ENCODE data around the gene CDT1. TPM values are rescaled to one million over a fixed set of nuclear protein-coding genes. Genes with fewer than 3 reads are reported as not detected.
"Not testable (repeated sequence)": the region's sequence is repeated elsewhere in the genome, so short reads cannot be mapped to it uniquely, and the experiment has no call there.

Gene CDT1
- total RNA-seq, 4 donors from 2014 or later = 0.17 to 1.4 (median 0.34) TPM; not detected in 1

DNA sequence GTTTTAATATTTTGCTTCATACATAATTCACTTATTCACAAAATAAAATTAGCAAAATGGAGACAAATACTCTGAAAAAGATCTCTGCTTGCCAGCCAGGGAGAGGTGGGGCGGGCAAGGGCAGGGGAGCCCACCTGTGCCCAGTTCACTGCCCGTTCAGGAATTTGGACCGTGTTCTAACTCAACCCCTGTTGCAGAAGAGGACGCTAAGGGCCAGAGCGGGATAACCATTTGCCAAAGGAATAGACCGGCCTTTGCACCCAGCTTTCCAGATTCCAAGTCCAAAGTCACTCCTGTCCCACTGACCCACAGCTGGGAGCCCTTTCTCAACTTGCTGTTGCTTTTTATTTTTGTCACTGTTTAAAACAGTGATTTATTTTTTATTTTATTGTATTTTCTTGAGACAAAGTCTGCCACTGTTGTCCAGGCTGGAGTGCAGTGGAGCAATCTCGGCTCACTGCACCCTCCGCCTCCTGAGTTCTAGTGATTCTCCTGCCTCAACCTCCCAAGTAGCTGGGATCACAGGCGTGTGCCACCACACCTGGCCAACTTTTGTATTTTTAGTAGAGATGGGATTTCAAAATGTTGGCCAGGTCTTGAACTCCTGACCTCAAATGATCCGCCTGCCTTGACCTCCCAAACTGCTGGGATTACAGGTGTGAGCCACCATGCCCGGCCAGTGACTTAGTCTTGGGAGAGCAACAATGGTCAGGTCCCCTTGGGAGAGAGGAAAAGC lies 15.8 kb upstream of the CDT1 start:
- intact Hi-C loops (cut with DNase I) = no loop called here
- no peak for DNase-seq (ENCODE audit: extremely low spot score)
- Histone ChIP-seq H3K4me1 (peaks cover 16 to 40% (median 29%) of the 10 kb centered on the region in 4 donors), H3K27me3 (peaks cover 0 to 22% (median 0%) of the 10 kb centered on the region in 4 donors), H3K9me3 (no peaks in the 10 kb centered on the region), H3K4me3 (no peak overlapping the region), H3K36me3 (no peaks in the 10 kb centered on the region), H3K27ac (replicated peaks in 1 of 4) (no peak overlapping the region)
- TF ChIP-seq POLR2A (IDR thresholded peaks at IDR 0.05; ENCODE audit: low read depth) = no peak
- no peak for TF ChIP-seq POLR2AphosphoS5 (IDR thresholded peaks at IDR 0.05)
- TF ChIP-seq EP300 (IDR thresholded peaks at IDR 0.05) = no peak
- TF ChIP-seq, protein P1, sequence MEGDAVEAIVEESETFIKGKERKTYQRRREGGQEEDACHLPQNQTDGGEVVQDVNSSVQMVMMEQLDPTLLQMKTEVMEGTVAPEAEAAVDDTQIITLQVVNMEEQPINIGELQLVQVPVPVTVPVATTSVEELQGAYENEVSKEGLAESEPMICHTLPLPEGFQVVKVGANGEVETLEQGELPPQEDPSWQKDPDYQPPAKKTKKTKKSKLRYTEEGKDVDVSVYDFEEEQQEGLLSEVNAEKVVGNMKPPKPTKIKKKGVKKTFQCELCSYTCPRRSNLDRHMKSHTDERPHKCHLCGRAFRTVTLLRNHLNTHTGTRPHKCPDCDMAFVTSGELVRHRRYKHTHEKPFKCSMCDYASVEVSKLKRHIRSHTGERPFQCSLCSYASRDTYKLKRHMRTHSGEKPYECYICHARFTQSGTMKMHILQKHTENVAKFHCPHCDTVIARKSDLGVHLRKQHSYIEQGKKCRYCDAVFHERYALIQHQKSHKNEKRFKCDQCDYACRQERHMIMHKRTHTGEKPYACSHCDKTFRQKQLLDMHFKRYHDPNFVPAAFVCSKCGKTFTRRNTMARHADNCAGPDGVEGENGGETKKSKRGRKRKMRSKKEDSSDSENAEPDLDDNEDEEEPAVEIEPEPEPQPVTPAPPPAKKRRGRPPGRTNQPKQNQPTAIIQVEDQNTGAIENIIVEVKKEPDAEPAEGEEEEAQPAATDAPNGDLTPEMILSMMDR (IDR thresholded peaks at IDR 0.05) = no peak
- WGBS = 95% methylated on average over 10 of the region's 11 CpGs

DNA sequence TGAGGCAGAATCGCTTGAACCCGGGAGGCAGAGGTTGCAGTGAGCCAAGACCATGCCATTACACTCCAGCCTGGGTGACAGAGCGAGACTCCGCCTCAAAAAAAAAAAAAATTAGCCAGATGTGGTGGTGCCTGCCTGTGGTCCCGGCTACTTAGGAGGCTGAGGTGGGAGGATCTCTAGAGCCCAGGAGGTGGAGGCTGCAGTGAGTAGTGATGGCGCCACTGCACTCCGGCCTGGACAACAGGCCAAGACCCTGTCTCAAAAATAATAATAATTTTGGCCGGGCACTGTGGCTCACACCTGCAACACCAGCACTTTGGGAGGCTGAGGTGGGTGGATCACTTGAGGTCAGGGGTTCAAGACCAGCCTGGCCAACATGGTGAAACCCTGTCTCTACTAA lies 14.8 kb upstream of the CDT1 start:
- H3K4me3 ChIP-seq; intact Hi-C loops (cut with DNase I); H3K9me3 ChIP-seq; DNase-seq (ENCODE audit: extremely low spot score); H3K36me3 ChIP-seq; H3K27ac ChIP-seq (replicated peaks in 1 of 4): not testable (repeated sequence)
- 97% methylated on average over 8 of the region's 8 CpGs for WGBS
- peaks cover 0 to 32% (median 3%) of the 10 kb centered on the region in 4 donors for H3K27me3 ChIP-seq
- H3K4me1 ChIP-seq = peaks cover 10 to 30% (median 19%) of the 10 kb centered on the region in 4 donors

DNA sequence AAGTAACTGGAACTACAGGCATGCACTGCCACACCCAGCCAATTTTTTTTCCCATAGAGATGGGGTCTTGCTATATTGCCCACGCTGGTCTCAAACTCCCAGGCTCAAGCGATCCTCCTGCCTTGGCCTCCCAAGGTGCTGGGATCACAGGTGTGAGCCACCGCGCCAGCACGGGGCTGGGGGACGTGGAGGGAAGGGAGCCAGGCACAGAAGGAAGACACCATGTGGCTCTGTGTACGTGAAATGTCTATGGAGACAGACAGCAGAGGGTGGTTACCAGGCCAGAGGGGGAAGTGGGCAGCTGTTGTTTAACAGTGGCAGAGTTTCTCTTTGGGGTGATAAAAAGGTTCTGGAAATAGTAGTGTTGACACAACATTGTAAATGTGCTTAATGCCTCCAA lies 14.0 kb upstream of the CDT1 start:
- DNase-seq (ENCODE audit: extremely low spot score) = no peak
- intact Hi-C loops (cut with DNase I) = no loop called here
- Histone ChIP-seq H3K4me3 (no peak overlapping the region), H3K36me3 (no peaks in the 10 kb centered on the region), H3K4me1 (peaks cover 6 to 22% (median 14%) of the 10 kb centered on the region in 4 donors), H3K27ac (replicated peaks in 1 of 4) (no peak overlapping the region), H3K9me3 (no peaks in the 10 kb centered on the region), H3K27me3 (peaks cover 0 to 35% (median 3%) of the 10 kb centered on the region in 4 donors)
- TF ChIP-seq POLR2AphosphoS5 (IDR thresholded peaks at IDR 0.05) = no peak
- 68% methylated on average over 6 of the region's 7 CpGs for WGBS

DNA sequence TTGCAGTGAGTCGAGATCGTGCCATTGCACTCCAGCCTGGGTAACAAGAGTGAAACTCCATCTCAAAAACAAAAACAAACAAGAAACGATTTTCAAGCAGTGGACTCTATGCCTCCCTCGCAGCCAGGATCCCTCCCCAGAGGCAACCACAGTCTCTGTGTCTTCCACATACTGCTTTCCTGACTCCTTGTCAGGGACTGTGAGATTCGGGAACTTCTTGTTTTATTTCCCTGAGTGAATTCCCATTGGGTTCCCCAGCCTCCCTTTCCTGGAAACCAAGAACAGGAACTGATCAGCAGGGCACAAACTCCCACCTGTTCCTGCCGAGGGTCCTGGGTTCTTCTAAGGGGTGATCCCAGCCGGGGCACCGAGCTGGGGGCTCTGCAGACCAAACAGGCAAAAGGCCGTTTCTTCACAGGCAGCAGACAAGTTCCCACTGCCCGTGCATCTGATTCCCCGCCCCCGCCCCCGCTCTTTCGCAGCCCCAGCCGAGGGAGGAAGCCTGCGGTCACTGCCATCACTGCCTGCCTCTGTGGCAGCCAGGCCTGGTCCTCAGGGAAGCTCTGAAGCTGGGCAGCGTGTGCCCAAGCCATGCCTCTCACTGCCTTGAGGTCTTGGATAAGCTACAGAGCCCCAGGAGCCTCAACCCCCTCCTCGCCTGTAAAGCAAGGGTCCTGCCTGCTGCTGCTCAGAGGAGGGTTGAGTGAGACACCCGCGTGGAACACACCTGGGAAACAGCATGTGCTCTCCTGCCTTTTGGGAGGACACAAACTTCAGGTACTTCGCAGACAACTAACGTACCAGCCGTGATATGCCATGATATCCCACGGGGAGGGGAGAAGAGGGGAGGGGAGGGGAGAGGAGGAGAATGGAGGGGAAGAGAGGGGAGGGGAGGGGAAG lies 13.0 kb upstream of the CDT1 start:
- peak overlapping the region in 1 of 4 donors; percentile 10 for H3K27ac ChIP-seq (replicated peaks in 1 of 4)
- WGBS = 41% methylated on average over 11 of the region's 24 CpGs
- peaks cover 6 to 14% (median 10%) of the 10 kb centered on the region in 4 donors for H3K4me1 ChIP-seq
- H3K9me3 ChIP-seq = no peaks in the 10 kb centered on the region
- peaks cover 0 to 43% (median 3%) of the 10 kb centered on the region in 4 donors for H3K27me3 ChIP-seq
- peak overlapping the region in 1 of 4 donors; percentile 12 for H3K4me3 ChIP-seq
- H3K36me3 ChIP-seq = no peaks in the 10 kb centered on the region
- DNase-seq (ENCODE audit: extremely low spot score) = no peak
- TF ChIP-seq, protein P1 (IDR thresholded peaks at IDR 0.05) = no peak
- TF ChIP-seq EP300 (IDR thresholded peaks at IDR 0.05) (no peak), POLR2A (IDR thresholded peaks at IDR 0.05; ENCODE audit: low read depth) (no peak), POLR2AphosphoS5 (IDR thresholded peaks at IDR 0.05) (no peak)
- intact Hi-C loops (cut with DNase I) = no loop called here

DNA sequence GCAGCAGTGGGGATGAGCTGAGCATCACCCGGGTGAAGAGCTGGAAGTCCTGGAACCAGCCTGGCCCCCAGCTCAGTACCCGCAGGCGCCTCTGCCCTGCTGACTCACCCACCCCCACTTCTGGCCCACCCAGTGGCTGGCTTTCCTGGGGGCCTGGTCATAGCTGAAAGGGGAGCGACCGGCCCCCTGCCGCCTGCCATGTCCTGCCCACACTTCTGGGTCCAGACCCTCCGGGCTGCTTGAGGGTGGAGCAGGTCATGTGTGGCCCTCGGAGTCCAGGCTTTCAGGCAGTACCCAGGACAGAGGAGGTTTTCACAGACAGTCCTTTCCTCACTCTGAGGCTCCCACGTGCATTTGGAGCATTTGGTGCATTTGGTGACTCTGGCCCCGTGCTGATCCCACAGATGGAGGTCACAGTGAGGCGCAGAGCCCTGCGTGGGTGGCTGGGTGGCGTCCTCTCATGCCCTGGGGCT lies 11.5 kb upstream of the CDT1 start:
- intact Hi-C loops (cut with DNase I) = no loop called here
- WGBS = 49% methylated on average over 4 of the region's 13 CpGs
- no peak for DNase-seq (ENCODE audit: extremely low spot score)

More for the DNA sequence above, 11.5 kb upstream of the CDT1 start:
- Histone ChIP-seq H3K4me1 (peaks cover 5 to 11% (median 8%) of the 10 kb centered on the region in 4 donors), H3K27me3 (peaks cover 0 to 52% (median 3%) of the 10 kb centered on the region in 4 donors), H3K27ac (replicated peaks in 1 of 4) (no peak overlapping the region), H3K36me3 (no peaks in the 10 kb centered on the region), H3K9me3 (no peaks in the 10 kb centered on the region), H3K4me3 (no peak overlapping the region)
- TF ChIP-seq, protein P1 (IDR thresholded peaks at IDR 0.05) = no peak
- TF ChIP-seq POLR2AphosphoS5 (IDR thresholded peaks at IDR 0.05) (no peak), EP300 (IDR thresholded peaks at IDR 0.05) (no peak), POLR2A (IDR thresholded peaks at IDR 0.05; ENCODE audit: low read depth) (no peak)

Data from esophagus muscularis mucosa (tissue), 4 donors.